Myometrial cell (primary cell): ENCODE measurements around the gene ZNF35. TPM values are rescaled to one million over a fixed set of nuclear protein-coding genes. Genes with fewer than 3 reads are reported as not detected.

Experiments
- total RNA-seq: library from RNA; depleted of rRNA; stranded (reverse); fragments of >200 nt; gene quantifications from 2 replicates; pipeline ENCODE4 v1.2.3, GENCODE V29; 2015

The ZNF35 gene
- 5.7 and 9.5 TPM in 2 replicates for total RNA-seq

GRCh38 chr3:44648564-44649229 lies at the start of gene ZNF35:
ZNF35 (plus strand) TSS chr3:44648732; CDS start chr3:44651068, 2,336 bp downstream.

GRCh38 chr3:44624749-44625480 lies 23.6 kb upstream of the ZNF35 start, which contains the start of gene ZNF197:
ZNF197 (plus strand) TSS chr3:44625036; CDS start chr3:44629155, 4,119 bp downstream.

Other genes starting within 250 kb of the ZNF35 start
- 2.6 and 3.5 TPM in 2 replicates for gene ZNF445, start 171.1 kb upstream of the ZNF35 start, total RNA-seq
- 4.9 and 5.7 TPM in 2 replicates for gene ZKSCAN7, start 93.5 kb upstream of the ZNF35 start, total RNA-seq
- 0.29 and 0.71 TPM in 2 replicates for gene ZNF660, start 63.8 kb upstream of the ZNF35 start, total RNA-seq
- gene ZNF197, start 23.7 kb upstream of the ZNF35 start, total RNA-seq, result 5.8 and 8.7 TPM in 2 replicates
- 0.86 and 2.1 TPM in 2 replicates for gene ZNF502, start 63.9 kb downstream of the ZNF35 start, total RNA-seq
- gene ZNF501, start 80.9 kb downstream of the ZNF35 start, total RNA-seq, result 3.5 and 4.3 TPM in 2 replicates
- 13.3 and 16.8 TPM in 2 replicates for gene KIAA1143, start 112.9 kb downstream of the ZNF35 start, total RNA-seq
- gene KIF15, start 113.1 kb downstream of the ZNF35 start, total RNA-seq, result 7.8 and 8.9 TPM in 2 replicates
- gene TMEM42, start 213.2 kb downstream of the ZNF35 start, total RNA-seq, result 19.6 and 34.6 TPM in 2 replicates
- gene TGM4, start 225.9 kb downstream of the ZNF35 start, total RNA-seq, result under 0.01 TPM in 1 of 2 replicates, not detected in the other